OCI-LY1 (cell line): ENCODE data around the gene B3GAT2.

Source experiments
- CTCF ChIP-seq: fragments of 200-600 bp; sonication (generic), shearing (Covaris generic); IDR thresholded peaks from 2 replicates; pipeline ENCODE4 v1.5.1; 2017; ENCODE audit warnings: mild to moderate bottlenecking, antibody characterized with exemption, low read length, moderate library complexity, mixed read lengths
- EZH2 ChIP-seq: fragments of 200-600 bp; sonication (generic), shearing (Covaris generic); IDR thresholded peaks from 2 replicates; pipeline ENCODE4 v1.8.0; 2017; ENCODE audit warnings: borderline replicate concordance, mixed run types, mild to moderate bottlenecking, antibody characterized with exemption, low read length, moderate library complexity, mixed read lengths

- TF ChIP-seq CTCF (no peak), EZH2 (no peak)
Observed at GRCh38 chr6:70874181-70874913, 82.5 kb downstream of the B3GAT2 start.
